Measurements from ENCODE around the gene MED14. TPM values are rescaled to one million over a fixed set of nuclear protein-coding genes. Genes with fewer than 3 reads are reported as not detected.

Gene MED14
- total RNA-seq, 1 experiment from 2014 or later: 83.3 TPM

DNA sequence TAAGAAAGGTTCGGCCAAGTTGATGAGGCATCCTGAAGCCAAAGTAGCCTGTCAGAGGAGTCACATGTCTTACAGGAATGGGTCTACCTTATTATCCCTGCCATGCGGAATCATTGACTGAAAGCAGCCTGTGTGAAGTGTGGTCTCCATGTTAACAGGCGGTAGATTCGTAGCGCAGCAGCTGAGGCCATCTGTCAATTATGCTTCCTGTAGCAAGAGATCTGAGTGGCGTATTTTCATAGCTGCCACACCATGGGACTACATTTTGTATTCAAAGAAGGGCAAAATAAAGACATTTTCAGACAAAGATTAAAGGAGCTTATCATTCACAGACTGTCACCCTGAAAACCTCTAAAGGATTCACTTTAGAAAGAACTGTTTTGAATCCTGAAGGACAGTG, 11.2 kb upstream of the MED14 start (continued):
- TF ChIP-seq, protein P1, sequence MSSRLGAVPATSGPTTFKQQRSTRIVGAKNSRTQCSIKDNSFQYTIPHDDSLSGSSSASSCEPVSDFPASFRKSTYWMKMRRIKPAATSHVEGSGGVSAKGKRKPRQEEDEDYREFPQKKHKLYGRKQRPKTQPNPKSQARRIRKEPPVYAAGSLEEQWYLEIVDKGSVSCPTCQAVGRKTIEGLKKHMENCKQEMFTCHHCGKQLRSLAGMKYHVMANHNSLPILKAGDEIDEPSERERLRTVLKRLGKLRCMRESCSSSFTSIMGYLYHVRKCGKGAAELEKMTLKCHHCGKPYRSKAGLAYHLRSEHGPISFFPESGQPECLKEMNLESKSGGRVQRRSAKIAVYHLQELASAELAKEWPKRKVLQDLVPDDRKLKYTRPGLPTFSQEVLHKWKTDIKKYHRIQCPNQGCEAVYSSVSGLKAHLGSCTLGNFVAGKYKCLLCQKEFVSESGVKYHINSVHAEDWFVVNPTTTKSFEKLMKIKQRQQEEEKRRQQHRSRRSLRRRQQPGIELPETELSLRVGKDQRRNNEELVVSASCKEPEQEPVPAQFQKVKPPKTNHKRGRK (CRISPR knock-in tag; IDR thresholded peaks at IDR 0.05; ENCODE audit: borderline replicate concordance): no peak
- TF ChIP-seq, protein P2, sequence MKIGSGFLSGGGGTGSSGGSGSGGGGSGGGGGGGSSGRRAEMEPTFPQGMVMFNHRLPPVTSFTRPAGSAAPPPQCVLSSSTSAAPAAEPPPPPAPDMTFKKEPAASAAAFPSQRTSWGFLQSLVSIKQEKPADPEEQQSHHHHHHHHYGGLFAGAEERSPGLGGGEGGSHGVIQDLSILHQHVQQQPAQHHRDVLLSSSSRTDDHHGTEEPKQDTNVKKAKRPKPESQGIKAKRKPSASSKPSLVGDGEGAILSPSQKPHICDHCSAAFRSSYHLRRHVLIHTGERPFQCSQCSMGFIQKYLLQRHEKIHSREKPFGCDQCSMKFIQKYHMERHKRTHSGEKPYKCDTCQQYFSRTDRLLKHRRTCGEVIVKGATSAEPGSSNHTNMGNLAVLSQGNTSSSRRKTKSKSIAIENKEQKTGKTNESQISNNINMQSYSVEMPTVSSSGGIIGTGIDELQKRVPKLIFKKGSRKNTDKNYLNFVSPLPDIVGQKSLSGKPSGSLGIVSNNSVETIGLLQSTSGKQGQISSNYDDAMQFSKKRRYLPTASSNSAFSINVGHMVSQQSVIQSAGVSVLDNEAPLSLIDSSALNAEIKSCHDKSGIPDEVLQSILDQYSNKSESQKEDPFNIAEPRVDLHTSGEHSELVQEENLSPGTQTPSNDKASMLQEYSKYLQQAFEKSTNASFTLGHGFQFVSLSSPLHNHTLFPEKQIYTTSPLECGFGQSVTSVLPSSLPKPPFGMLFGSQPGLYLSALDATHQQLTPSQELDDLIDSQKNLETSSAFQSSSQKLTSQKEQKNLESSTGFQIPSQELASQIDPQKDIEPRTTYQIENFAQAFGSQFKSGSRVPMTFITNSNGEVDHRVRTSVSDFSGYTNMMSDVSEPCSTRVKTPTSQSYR (CRISPR knock-in tag; IDR thresholded peaks at IDR 0.05): no peak
- TF ChIP-seq ELF4 (CRISPR knock-in tag; IDR thresholded peaks at IDR 0.05; ENCODE audit: low read depth): no peak
- no peak for TF ChIP-seq MYBL2 (CRISPR knock-in tag; IDR thresholded peaks at IDR 0.05)
- no peak for TF ChIP-seq TCF7 (CRISPR knock-in tag; IDR thresholded peaks at IDR 0.05; ENCODE audit: low read depth)
- TF ChIP-seq ATF1 (CRISPR knock-in tag; IDR thresholded peaks at IDR 0.05): no peak
- TF ChIP-seq ZNF396 (CRISPR knock-in tag; IDR thresholded peaks at IDR 0.05; ENCODE audit: borderline replicate concordance): no peak
- no peak for TF ChIP-seq SP1 (CRISPR knock-in tag; conservative IDR thresholded peaks at IDR 0.05)
- TF ChIP-seq, protein P3, sequence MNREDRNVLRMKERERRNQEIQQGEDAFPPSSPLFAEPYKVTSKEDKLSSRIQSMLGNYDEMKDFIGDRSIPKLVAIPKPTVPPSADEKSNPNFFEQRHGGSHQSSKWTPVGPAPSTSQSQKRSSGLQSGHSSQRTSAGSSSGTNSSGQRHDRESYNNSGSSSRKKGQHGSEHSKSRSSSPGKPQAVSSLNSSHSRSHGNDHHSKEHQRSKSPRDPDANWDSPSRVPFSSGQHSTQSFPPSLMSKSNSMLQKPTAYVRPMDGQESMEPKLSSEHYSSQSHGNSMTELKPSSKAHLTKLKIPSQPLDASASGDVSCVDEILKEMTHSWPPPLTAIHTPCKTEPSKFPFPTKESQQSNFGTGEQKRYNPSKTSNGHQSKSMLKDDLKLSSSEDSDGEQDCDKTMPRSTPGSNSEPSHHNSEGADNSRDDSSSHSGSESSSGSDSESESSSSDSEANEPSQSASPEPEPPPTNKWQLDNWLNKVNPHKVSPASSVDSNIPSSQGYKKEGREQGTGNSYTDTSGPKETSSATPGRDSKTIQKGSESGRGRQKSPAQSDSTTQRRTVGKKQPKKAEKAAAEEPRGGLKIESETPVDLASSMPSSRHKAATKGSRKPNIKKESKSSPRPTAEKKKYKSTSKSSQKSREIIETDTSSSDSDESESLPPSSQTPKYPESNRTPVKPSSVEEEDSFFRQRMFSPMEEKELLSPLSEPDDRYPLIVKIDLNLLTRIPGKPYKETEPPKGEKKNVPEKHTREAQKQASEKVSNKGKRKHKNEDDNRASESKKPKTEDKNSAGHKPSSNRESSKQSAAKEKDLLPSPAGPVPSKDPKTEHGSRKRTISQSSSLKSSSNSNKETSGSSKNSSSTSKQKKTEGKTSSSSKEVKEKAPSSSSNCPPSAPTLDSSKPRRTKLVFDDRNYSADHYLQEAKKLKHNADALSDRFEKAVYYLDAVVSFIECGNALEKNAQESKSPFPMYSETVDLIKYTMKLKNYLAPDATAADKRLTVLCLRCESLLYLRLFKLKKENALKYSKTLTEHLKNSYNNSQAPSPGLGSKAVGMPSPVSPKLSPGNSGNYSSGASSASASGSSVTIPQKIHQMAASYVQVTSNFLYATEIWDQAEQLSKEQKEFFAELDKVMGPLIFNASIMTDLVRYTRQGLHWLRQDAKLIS (CRISPR knock-in tag; IDR thresholded peaks at IDR 0.05; ENCODE audit: borderline replicate concordance): no peak

DNA sequence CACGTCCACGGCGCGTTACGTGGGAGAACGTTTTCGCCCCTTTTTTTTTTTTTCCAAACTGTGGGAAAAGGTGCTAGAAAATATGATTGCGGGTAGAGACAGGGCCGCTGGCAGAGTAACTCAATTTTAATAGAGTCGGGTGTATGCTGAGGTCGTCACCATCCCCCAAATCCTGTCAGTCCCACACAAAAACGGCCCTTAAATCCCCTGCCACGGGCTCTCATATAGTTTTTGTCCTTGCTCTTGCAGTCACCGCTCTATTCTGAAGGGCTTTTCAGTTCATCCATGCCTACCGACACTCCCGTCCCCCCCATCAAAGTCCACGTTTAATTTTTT, 796 bp upstream of the MED14 start:
- TF ChIP-seq, protein P4, sequence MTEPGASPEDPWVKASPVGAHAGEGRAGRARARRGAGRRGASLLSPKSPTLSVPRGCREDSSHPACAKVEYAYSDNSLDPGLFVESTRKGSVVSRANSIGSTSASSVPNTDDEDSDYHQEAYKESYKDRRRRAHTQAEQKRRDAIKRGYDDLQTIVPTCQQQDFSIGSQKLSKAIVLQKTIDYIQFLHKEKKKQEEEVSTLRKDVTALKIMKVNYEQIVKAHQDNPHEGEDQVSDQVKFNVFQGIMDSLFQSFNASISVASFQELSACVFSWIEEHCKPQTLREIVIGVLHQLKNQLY (CRISPR knock-in tag; IDR thresholded peaks at IDR 0.05): no peak
- TF ChIP-seq OVOL2 (CRISPR knock-in tag; IDR thresholded peaks at IDR 0.05; ENCODE audit: borderline replicate concordance): no peak
- TF ChIP-seq, protein P5, sequence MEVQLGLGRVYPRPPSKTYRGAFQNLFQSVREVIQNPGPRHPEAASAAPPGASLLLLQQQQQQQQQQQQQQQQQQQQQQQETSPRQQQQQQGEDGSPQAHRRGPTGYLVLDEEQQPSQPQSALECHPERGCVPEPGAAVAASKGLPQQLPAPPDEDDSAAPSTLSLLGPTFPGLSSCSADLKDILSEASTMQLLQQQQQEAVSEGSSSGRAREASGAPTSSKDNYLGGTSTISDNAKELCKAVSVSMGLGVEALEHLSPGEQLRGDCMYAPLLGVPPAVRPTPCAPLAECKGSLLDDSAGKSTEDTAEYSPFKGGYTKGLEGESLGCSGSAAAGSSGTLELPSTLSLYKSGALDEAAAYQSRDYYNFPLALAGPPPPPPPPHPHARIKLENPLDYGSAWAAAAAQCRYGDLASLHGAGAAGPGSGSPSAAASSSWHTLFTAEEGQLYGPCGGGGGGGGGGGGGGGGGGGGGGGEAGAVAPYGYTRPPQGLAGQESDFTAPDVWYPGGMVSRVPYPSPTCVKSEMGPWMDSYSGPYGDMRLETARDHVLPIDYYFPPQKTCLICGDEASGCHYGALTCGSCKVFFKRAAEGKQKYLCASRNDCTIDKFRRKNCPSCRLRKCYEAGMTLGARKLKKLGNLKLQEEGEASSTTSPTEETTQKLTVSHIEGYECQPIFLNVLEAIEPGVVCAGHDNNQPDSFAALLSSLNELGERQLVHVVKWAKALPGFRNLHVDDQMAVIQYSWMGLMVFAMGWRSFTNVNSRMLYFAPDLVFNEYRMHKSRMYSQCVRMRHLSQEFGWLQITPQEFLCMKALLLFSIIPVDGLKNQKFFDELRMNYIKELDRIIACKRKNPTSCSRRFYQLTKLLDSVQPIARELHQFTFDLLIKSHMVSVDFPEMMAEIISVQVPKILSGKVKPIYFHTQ (CRISPR knock-in tag; IDR thresholded peaks at IDR 0.05): no peak
- DNase-seq (ENCODE audit: low spot score): no peak
- CTCF ChIA-PET: no interaction called here
- Mint-ChIP-seq H3K27me3 (ENCODE audit: low read depth) (no peaks in the 10 kb centered on the region), H3K4me3 (peak overlapping the region; percentile 79), H3K9me3 (no peaks in the 10 kb centered on the region), H3K36me3 (peaks cover 13% of the 10 kb centered on the region), H3K27ac (peak overlapping the region; percentile 99), H3K4me1 (peaks cover 23% of the 10 kb centered on the region)
- no peak for ATAC-seq
- POLR2A ChIA-PET: no interaction called here

Data from WTC11 (cell line).